GM19238 (cell line): Measurements from ENCODE around the gene B3GALNT1.
"Not testable (repeated sequence)": the region's sequence is repeated elsewhere in the genome, so short reads cannot be mapped to it uniquely, and the experiment has no call there.

Experiments
- DNase-seq: peaks from one replicate; pipeline ENCODE4 v3.0.0; 2011; ENCODE audit warnings: low spot score; ENCODE audit not compliant: insufficient read length

The B3GALNT1 gene

DNA sequence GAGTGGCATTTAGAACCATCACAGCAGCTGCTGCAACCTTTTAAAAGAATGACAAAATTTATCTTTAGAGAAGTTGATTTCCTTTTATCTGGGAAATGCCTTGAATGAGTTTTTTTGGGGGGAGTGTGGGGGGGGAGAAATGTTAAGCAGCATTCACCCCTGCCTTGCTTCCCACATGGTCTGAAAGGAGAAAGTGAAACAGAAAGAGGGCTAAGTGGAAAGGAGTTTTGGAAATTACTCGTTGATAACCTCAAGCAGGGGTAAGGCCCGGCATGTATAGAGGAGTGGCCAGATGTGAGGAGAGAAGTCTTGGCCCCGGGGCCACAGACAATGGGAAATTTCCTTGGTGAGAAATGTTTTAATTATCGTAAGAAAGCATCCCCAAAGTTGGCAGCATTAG is 23.5 kb downstream of the B3GALNT1 start:
- no peak for DNase-seq

DNA sequence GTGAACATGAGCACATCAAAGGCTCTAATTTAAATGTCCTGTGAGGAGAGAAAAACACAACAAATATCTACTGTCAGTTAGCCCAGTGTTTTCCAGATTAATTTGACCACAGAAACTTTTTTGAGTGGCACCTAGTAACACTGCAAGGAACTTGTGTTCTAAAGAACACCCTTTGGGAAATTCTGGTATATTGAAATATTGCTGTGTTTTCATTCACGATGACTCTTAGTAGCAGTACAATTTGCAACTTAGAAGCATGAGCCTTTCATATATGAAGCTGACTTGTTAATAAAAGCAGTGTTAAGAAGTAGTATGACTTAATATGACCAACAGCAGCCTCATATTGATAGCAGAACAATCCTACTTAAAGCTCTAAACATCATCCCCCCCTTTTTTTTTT is 32.0 kb downstream of the B3GALNT1 start:
- DNase-seq = no peak

DNA sequence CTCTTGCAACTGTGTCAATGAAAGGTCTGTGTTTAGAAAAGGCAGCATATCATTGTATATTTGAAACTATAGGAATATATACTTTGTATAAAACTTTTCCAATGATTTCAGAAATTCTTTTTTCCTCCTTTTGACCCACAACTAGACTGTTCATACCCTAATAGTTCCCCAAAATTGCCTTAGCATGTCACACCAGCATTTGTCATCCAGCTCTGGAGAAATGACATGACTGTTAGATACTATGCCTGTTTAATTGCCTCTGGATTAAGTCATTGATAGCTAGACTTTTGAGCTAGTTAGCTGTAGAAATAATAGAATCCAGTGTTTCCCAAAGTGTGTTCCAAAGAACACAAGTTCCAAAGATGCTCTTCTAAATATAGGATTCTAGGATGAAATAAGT is 32.4 kb downstream of the B3GALNT1 start:
- no peak for DNase-seq

DNA sequence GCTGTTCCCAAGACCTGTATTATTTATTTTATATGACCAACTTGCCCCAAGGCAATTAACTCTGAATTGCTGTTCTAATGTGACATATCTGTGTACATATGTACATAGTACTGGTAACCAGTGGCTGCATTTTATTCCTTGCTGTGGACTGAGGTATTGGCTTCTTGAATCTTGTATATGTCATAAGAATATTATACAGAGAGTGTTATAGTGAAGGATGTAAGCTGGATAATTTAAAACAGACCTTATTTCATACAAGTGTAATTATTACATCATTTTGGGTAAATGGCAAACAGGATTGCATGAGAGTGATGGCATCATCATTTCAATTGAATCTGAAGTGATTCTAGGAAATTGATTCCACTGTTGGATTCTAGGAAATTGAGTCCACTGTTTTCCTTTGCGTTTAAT is 32.9 kb downstream of the B3GALNT1 start:
- no peak for DNase-seq

DNA sequence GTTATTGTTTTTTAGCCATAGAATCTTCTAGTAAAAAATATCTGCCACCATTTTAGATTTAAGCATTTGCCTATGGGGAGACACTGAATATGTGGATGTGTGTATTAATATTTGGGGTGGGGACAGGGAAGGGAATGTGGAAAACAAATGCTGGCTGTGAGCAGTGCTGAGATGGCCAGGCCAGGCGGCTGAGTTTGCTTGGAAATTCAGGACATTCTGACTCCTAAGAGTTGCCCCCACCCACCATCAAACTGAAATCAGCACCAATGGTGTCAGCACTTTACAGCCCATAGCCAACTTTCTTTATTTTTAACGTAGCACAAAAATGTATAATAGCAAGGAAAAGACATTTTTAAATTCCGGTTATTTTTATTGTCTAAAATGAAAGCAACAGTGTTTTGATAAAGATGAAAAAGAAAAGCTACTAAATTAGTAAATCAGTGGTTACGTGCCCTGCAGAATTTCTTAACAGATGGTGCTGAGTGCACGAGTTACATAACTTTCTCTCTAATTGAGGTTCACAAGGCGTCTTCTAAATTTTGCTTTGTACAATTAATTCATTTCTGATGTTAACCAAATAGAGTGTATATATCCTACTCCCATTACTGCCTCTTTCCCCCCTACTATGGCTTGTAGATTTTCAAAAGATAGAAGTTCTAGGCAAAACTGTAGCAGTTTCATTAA is 34.0 kb downstream of the B3GALNT1 start:
- no peak for DNase-seq

DNA sequence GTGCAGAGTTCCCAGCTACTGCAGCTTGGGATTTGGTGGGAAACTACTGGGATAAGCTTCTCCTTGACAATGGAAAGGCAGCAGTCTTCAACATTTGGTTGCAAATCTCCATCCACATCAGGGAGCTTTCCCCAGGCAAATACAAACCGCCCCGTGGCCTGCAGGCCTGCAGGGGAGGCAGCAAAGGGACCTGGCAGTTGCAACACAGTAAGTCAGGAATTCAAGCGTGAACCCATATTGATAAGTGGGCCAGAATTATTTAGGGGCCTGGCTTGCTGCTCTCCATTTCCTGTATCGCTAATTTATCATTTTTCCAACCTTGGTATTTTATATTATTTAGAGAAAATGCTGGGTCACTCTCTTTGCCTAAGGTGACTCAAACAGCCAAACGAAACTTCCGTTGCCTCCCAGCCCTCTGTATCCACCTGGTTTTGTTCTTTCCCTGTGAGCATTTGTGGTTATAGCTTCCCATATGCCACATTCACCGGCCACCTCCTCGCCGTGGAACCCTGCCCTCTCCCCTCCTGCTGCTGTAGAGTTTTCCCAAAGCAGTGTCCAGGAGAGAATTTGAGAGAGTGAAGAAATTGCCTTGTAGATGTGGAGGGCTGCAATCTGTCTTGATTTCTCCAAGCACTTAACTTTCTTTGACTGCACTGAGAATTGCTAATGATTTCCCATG is 34.8 kb downstream of the B3GALNT1 start:
- no peak for DNase-seq

DNA sequence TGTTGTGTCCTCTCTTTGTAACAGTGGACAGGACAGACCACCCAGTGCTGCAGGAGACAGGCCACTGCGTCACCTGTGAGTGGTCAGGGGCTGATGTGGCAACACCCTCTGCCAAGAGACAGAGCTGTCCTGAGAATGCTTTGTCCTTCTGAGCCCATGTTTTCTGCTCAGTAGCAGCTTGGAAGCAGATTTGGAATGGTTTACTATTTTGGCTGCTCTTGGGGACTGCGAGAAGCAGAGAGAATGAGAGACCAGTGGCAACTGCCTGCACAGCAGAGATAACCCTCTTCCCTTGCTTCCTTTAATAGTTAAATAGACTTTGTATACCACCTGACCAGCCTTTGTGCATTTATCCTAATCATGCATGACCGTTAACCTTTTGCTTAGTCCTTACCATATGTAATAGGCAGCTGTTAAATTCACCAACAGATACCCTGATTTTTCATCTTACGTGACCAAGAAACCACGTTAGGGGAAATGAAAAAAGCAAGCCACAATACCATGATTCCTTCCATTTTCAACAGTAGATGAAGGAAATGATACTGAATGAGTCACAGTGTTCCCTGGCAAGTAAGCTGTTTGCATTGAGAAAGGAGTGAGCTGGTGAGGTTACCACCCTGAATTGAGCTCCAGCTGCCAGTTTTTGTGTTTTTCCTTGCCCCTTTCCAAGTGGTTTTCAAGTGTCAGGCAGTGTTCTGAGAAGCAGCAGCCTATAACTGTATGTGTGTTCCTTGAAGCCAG is 35.5 kb downstream of the B3GALNT1 start:
- peak; percentile 16 for DNase-seq

DNA sequence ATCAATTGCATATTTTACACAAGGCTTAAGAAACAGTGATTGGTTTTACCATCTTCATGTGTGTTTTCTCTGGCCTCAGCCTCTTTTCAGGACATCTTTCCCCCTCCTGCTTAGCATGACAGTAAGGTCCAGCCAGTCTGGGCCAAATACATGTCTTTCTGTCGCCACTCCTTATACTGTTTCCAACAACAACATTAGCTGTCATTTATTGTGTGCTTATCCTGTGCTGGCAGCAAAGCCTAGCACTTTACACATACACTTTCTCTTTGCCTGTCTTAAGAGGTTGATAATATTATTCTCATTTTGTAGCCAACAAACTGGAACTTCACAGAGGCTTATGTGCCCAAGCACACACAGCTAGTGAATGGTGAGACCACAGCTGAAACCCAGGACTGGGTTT is 37.8 kb downstream of the B3GALNT1 start:
- DNase-seq = no peak

DNA sequence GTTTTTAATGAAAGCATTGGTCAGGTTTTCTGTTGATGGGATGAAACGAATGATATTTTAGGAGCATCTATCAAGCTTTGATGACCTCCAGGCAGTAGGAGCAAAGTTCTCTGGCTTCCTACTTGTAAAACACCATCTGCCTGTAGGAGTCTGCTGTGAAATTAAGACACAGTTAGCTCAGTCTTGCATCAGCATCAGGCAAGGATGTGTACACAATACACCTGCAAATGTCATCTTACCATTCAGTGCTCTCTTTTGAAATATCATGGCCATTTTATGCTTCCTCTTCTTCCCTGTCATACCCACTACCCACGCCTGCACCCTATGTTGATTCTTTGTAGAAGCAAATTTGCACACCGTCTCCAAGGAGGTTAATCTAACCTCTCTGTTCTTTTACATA is 38.2 kb downstream of the B3GALNT1 start:
- DNase-seq = no peak

DNA sequence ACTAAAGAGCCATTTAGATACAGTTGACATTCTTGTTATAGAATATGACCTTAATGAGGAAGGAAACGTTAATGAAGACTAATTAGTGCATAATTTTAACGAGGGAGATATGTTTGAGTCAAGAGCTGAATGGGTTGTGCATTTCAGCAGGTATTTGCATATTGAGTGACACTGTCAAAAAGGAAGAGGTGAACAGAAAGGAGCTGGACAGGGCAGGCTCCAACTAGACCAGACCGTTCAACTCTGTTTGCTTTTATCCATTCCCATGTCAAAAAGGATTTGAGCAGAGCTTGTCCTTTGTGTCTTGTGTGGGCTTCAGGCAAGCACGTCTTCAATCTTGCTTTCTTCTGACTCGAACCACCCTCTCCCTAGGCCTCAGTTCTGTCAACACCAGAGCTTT is 40.7 kb downstream of the B3GALNT1 start:
- DNase-seq = no peak

DNA sequence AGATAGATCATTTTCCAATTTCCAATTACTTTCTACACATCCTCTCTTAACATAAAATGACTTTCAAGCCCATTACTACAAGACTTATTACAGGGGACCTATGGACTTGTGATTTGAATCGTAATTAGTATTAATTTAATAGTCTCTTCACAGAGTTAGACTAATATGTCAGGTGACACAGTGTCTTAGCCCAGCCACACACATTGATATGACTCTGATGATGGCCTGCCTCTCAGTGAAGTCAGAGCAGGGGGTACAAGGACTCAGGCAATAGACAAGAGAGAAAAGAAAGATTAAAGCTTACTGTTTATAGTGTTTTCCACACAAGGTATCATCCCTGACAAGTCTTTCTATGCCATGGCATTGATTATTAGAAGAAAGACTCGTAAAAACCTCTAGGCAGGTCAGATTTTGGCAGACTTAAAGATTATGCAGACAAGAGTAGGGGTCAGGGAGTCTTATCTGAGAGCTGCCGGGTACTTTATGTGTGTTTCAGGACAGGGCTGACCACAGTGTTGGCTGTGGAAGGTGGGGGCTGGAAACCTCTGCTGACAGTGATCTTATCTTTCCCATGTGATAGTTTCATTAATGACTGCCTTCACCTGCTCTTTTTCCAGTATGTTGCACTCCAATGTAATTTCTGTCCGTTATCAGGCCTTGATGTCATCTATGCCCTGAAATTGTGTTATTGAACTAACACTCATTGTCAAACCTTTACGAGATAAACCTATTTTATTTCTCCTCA is 50.1 kb downstream of the B3GALNT1 start:
- DNase-seq = no peak

DNA sequence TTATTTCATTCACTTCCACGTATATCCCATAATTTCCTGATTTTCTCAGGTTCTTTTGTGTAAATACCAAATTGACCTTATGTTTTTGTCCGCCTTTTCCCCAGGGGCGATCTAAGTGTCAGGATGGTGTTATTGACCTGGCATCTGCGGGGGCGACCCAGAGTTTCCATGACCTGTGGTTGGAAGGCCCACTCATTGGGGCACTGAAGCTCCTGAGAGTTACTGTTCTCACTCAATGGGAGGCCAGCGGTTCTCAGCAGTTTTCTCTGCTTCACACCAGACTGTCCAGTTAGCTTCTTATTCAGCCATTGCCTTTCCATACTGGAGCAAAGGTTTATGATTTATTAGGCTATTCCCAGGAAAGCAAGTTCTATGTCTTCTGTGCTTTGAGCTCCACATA is 53.3 kb downstream of the B3GALNT1 start:
- DNase-seq = no peak

DNA sequence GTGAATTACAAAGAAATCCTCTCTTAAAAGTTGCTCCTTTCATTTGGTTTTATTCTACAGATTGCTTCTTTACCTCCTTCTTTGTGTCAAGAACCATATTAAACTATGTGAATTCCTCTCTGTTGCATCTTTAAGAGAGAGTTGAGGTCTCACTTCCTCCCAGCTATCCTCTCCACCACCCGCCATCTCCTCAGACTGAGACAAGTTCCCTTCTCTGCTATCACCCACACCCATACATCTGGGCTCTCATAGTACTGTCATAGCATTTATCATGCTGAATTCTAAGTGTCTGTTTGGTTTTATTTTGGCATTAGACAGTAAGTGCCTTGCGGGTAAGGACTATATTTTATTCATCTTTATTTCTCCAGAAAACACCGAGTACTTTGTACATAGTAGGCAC is 54.2 kb downstream of the B3GALNT1 start:
- DNase-seq = no peak

DNA sequence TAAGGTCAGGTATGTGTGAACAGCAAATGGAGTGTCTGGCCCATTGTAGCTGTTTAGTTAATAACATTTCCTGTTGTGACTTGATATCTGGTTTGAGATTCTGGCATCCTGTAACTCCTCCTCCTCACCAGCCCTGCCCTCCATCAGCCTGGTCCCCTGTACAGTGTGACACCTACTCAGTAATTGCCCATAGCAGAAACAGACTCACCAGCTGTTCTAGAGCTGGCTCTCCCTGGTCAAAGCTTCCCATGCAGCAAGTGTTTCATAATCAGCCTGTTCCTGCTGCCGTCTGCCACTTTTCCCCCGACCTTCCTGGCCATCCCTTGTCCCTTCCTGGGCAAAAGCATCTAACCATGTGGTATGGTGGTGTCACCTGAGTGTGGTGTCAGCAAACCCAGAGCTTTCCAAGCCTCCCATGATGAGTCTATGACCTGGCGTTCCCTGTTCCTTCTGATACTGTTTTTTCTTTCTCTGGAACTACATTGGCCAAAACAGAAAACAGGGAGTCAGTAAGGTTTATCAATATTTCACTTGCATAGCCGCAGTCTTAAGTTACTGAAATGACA is 55.4 kb downstream of the B3GALNT1 start:
- no peak for DNase-seq

DNA sequence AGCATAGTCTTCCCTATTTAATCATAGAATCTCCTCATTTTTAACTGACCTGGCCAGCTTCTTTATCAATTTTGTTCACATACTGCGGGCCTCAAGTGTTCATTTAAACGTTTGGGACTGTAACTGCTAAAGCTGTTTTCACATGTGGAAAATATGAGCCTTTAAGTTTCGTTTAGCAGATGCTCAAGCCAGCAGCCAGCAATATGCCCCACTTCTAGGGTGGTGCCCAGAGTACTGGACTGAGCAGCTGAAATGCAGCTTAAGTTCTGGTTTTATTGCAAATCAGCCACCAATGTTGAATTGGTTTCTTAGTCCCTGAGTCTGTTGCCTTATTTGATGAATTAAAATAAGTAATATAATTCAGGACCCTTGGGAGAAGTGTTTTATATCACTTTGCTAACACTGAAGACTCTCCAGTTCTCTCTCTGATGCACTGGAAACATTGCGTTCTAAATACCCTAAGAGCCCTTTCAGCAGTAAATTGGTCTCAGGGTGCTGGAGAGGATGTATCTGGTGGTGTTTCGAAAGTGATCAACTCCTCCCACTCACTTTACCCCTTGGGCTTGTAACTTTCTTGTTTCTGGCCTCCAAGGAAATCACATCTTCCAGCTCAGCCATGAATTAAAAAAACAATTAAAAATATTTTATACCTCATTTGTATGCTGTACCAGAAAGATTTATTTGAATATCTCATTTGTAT is 61.7 kb downstream of the B3GALNT1 start:
- no peak for DNase-seq

DNA sequence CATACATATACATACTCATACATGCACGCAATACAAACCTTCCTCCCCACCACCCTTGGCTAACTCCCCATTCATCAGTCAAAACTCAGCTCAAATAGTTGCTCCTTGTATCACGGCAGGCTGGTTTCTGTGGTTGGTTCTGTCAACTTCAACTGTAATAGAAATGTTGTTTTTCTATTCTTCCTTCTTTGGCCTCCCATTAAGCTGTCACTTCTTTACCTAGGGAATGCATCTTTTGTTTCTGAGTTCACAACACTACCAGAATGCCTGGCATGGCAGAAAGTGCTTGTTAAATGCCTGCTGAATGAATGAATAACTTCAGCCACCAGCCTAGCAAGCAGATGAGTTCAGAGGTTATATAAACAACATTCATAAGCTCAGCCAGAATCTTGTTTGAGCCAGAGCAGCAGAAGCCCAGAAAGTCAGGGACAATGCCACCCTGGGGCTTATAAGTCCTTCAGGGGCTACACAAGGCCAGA is 63.1 kb downstream of the B3GALNT1 start:
- DNase-seq = no peak

DNA sequence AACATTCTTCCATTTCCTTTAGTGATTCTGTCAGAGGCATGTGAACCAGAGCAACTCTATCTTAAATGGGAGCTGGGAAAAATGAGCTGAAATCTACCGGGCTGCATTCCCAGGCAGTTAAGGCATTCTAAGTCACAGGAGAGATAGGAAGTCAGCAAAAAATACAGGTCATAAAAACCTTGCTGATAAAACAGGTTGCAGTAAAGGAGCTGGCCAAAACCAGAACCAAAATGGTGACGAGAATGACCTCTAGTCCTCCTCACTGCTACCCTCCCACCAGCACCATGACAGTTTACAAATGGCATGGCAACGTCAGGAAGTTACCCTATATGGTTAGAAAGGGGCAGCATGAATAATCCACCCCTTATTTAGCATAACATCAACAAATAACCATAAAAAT is 66.4 kb downstream of the B3GALNT1 start:
- DNase-seq = no peak

DNA sequence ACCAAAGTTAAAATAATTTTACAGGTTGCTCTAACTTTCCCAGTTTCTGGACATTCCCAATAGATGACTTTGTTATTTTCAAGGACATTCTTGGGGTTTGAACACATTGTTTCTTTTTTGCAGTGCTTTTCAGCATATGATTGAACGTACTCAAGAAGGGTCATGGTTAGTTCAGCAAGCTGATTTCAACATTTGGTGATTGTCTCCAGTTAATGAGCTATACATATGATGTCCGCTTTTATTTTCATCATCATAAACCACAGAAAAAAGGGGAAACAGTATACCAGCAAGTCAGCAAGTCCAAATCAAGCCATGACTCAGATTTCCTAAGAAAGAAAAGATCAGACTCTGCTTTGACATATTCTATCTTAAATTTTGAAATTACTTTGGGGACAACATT is 69.4 kb downstream of the B3GALNT1 start:
- no peak for DNase-seq

DNA sequence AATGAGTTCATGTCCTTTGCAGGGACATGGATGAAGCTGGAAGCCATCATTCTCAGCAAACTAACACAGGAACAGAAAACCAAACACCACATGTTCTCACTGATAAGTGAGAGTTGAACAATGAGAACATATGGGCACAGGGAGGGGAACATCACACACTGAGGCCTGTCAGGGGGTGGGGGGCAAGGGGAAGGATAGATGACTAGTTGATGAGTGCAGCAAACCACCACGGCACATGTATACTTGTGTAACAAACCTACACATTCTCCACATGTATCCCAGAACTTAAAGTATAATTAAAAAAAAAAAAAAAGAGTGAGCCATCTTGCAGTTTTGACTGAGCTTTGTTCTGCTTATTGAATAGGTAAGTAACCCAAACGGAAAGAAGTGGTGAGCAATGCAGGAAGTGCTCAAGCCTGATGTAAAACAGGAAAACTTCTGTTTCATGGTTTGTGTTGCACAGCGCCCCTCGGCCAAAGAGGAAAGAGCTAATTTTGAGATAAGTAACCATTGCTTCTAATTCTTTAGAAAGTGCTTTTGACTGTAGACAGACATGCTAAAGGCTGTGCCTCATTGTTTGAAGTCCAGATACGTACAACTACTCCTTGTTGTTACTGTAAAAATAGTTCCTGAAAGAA is 70.1 kb downstream of the B3GALNT1 start:
- DNase-seq = not testable (repeated sequence)
